Inflammatory macrophage (primary cell): ENCODE data around the gene CLIP3.

Experiments used
- DNase-seq, 2 donors: peaks; one replicate each; pipeline ENCODE4 v3.0.0-alpha.2; 2020 to 2022

The CLIP3 gene

DNA sequence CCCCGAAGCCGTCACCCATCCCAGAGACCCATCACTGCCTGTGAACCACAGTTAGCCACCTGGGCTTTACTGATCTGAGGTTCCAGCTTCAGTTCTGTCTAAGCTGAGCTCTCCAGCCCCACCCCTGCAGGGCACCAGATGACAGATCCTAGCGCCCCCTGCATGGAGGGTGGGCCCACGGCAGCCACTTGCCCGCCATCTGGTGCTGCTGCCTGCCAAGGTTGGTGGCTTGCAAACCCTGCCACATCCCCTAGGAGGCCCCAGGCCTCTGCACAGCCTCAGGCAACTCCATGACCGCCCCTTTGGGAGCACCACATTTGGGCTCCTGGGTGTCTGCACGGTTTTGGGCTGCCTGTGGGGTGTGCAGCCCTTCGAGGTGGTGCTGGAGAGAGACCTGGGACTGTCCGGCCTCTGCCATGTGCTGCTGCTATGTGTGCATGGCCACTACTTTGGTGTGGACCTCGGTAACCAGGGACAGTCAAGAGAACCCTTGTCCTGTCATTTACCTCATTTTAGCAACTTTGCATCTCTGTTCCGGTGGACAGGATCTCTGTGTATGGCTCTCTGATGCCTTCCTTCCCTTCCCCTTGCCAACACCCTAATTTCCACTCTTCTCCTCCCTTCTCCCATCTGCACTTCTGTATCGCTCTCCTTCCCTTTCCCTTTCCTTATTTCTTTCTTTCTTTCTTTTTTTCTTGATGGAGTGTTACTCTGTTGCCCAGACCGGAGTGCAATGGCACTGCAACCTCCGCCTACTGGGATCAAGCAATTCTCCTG lies 55.0 kb downstream of the CLIP3 start:
- peak; percentile 6 to 32 for DNase-seq

DNA sequence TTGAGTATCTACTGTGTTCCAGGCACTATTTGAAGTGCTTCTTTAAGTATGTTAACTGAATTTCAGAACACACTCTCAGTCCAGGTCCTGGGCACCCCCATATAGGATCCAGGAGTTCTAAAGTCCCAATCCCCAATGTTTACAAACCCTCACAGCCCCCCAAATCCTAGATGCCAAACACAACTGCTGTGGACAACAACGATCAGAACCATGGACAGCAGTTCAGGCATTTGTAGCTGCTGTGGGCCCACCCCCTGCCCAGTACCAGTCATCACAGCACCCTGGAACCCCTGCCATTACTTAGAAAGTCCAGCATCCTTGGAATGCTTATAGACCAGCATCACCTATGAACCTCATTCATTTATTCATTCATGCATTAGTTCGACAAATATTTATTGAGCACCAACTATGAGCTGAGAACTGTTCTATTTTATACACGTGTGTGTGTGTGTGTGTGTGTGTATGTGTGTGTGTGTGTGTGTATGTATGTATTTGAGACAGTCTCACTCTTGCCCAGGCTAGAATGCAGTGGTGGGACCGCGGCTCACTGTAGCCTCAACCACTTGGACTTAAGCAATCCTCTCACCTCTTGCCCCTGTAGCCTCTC lies 57.0 kb downstream of the CLIP3 start:
- no peak for DNase-seq

DNA sequence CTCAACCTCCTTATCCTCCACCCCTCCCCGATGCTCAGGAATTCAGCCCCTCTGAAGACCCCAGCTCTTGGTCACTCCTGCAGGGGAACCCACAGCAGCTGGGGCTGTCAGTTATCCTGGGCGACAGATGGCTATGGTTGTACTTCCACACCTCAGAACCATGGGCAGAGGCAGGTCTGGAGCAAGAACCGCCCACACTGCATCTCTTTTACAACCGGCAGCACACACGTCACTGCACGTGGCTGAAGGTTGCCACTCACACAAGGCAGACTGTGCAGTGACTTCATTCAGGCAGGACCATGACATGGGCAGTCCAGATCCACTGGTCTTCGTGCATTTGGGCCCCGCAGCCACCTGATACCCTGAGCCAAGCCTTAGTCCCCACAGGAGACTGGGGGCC lies 59.2 kb downstream of the CLIP3 start:
- peak; percentile 57 to 76 for DNase-seq

DNA sequence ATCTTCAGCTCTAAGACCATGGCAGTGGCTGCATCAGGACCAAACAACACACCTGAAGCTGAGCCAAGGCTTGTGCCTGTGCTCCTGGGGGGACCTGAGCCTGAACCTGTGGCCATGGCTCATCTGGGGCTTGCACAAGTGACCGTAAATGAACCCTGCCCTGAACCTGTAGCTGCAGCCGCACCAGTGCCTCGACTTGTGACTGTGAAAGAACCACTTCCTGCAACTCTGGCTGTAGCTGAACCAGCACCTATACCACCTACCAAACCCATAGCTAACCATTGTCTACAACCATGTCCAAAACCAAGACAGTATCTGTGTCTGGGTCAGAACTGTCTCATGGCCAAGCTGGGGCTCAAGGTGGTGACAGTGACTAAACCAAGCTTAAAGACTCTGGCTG lies 65.9 kb downstream of the CLIP3 start:
- DNase-seq: no peak
